ENCODE measurements around the gene FALEC. TPM values are rescaled to one million over a fixed set of nuclear protein-coding genes. Genes with fewer than 3 reads are reported as not detected.

Gene FALEC
- total and polyA plus RNA-seq, 9 of the 15 experiments (the other 6 are each of a cell fraction or from before 2014, with no cell fraction given): 0.15 to 1.8 (median 0.53) TPM; not detected in 5

- TF ChIP-seq BRF1 (IDR thresholded peaks at IDR 0.05; ENCODE audit: borderline replicate concordance, extremely low read depth, insufficient read length) (no peak), L3MBTL2 (IDR thresholded peaks at IDR 0.05) (0 out of 2 replicates have a peak, but pooled peaks have one; percentile 52), RBM22 (IDR thresholded peaks at IDR 0.05; ENCODE audit: low read depth, low read length, poor library complexity, severe bottlenecking) (no peak), MAX (CRISPR knock-in tag; IDR thresholded peaks at IDR 0.05) (peak; percentile 43), GTF2A2 (tag; IDR thresholded peaks at IDR 0.05) (no peak), ZNF518B (CRISPR knock-in tag; IDR thresholded peaks at IDR 0.05) (no peak), DDX20 (tag; IDR thresholded peaks at IDR 0.05; ENCODE audit: low read depth) (no peak)
- TF ChIP-seq, protein P1, sequence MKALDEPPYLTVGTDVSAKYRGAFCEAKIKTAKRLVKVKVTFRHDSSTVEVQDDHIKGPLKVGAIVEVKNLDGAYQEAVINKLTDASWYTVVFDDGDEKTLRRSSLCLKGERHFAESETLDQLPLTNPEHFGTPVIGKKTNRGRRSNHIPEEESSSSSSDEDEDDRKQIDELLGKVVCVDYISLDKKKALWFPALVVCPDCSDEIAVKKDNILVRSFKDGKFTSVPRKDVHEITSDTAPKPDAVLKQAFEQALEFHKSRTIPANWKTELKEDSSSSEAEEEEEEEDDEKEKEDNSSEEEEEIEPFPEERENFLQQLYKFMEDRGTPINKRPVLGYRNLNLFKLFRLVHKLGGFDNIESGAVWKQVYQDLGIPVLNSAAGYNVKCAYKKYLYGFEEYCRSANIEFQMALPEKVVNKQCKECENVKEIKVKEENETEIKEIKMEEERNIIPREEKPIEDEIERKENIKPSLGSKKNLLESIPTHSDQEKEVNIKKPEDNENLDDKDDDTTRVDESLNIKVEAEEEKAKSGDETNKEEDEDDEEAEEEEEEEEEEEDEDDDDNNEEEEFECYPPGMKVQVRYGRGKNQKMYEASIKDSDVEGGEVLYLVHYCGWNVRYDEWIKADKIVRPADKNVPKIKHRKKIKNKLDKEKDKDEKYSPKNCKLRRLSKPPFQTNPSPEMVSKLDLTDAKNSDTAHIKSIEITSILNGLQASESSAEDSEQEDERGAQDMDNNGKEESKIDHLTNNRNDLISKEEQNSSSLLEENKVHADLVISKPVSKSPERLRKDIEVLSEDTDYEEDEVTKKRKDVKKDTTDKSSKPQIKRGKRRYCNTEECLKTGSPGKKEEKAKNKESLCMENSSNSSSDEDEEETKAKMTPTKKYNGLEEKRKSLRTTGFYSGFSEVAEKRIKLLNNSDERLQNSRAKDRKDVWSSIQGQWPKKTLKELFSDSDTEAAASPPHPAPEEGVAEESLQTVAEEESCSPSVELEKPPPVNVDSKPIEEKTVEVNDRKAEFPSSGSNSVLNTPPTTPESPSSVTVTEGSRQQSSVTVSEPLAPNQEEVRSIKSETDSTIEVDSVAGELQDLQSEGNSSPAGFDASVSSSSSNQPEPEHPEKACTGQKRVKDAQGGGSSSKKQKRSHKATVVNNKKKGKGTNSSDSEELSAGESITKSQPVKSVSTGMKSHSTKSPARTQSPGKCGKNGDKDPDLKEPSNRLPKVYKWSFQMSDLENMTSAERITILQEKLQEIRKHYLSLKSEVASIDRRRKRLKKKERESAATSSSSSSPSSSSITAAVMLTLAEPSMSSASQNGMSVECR (CRISPR knock-in tag; IDR thresholded peaks at IDR 0.05): no peak
- TF ChIP-seq, protein P2, sequence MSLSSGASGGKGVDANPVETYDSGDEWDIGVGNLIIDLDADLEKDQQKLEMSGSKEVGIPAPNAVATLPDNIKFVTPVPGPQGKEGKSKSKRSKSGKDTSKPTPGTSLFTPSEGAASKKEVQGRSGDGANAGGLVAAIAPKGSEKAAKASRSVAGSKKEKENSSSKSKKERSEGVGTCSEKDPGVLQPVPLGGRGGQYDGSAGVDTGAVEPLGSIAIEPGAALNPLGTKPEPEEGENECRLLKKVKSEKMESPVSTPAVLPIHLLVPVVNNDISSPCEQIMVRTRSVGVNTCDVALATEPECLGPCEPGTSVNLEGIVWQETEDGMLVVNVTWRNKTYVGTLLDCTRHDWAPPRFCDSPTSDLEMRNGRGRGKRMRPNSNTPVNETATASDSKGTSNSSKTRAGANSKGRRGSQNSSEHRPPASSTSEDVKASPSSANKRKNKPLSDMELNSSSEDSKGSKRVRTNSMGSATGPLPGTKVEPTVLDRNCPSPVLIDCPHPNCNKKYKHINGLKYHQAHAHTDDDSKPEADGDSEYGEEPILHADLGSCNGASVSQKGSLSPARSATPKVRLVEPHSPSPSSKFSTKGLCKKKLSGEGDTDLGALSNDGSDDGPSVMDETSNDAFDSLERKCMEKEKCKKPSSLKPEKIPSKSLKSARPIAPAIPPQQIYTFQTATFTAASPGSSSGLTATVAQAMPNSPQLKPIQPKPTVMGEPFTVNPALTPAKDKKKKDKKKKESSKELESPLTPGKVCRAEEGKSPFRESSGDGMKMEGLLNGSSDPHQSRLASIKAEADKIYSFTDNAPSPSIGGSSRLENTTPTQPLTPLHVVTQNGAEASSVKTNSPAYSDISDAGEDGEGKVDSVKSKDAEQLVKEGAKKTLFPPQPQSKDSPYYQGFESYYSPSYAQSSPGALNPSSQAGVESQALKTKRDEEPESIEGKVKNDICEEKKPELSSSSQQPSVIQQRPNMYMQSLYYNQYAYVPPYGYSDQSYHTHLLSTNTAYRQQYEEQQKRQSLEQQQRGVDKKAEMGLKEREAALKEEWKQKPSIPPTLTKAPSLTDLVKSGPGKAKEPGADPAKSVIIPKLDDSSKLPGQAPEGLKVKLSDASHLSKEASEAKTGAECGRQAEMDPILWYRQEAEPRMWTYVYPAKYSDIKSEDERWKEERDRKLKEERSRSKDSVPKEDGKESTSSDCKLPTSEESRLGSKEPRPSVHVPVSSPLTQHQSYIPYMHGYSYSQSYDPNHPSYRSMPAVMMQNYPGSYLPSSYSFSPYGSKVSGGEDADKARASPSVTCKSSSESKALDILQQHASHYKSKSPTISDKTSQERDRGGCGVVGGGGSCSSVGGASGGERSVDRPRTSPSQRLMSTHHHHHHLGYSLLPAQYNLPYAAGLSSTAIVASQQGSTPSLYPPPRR (CRISPR knock-in tag; IDR thresholded peaks at IDR 0.05; ENCODE audit: borderline replicate concordance): peak; percentile 87; the same call in 1 of the 2 replicates
These were observed 30.0 kb downstream of the FALEC start (continued) for GRCh38 chr1:150545486-150546032.

Data from K562 (cell line).